ENCODE results near the gene SPEN. TPM values are rescaled to one million over a fixed set of nuclear protein-coding genes. Genes with fewer than 3 reads are reported as not detected.
"Not testable (repeated sequence)": the region's sequence is repeated elsewhere in the genome, so short reads cannot be mapped to it uniquely, and the experiment has no call there.

SPEN gene
- total and polyA plus RNA-seq, 3 experiments from 2014 or later: 35.6 to 66.3 (median 63.1) TPM

- H3K36me3 Mint-ChIP-seq: peaks cover 4 to 63% (median 7%) of the 10 kb centered on the region in 3 donors
Measured at GRCh38 chr1:15911141-15911540, 63.6 kb downstream of the SPEN start.

GRCh38 chr1:15911927-15912326, 64.4 kb downstream of the SPEN start:
- Mint-ChIP-seq H3K27ac (peak overlapping the region in 1 of 8 donors; percentile 54), H3K4me1 (peaks cover 16 to 38% (median 17%) of the 10 kb centered on the region in 3 donors), H3K4me3 (no peak overlapping the region), H3K9me3 (no peaks in the 10 kb centered on the region), H3K36me3 (peaks cover 4 to 69% (median 7%) of the 10 kb centered on the region in 3 donors), H3K27me3 (no peaks in the 10 kb centered on the region)
- DNase-seq: no peak
- H3K36me3 ChIP-seq (ENCODE audit: insufficient read depth, low read length): peaks cover 21% of the 10 kb centered on the region
- no peak overlapping the region for H3K4me3 ChIP-seq (ENCODE audit: low read length)
- H3K9me3 ChIP-seq (ENCODE audit: low read length): no peaks in the 10 kb centered on the region
- no peak overlapping the region for H3K27ac ChIP-seq (ENCODE audit: low read depth, low read length)
- POLR2A ChIA-PET: no interaction called here
- H3K4me1 ChIP-seq (ENCODE audit: insufficient read depth, low read length): peaks cover 14% of the 10 kb centered on the region
- CTCF ChIA-PET: interaction anchor here (1.0 kb wide), 2 partner anchors 49 to 97 kb away, joined by 3 to 4 read pairs; no protein-coding TSS in a partner anchor
- no peaks in the 10 kb centered on the region for H3K27me3 ChIP-seq (ENCODE audit: insufficient read depth, low read length, poor library complexity, severe bottlenecking)

More at GRCh38 chr1:15911141-15911540, 63.6 kb downstream of the SPEN start:
- peak overlapping the region in 2 of 8 donors; percentile 11 to 73 for H3K27ac Mint-ChIP-seq
- no peaks in the 10 kb centered on the region for H3K9me3 Mint-ChIP-seq
- no peak for DNase-seq
- no peak overlapping the region for H3K4me3 ChIP-seq (ENCODE audit: low read length)
- peaks cover 8 to 31% (median 10%) of the 10 kb centered on the region in 3 donors for H3K4me1 Mint-ChIP-seq
- CTCF ChIA-PET: no interaction called here
- no peaks in the 10 kb centered on the region for H3K27me3 ChIP-seq (ENCODE audit: insufficient read depth, low read length, poor library complexity, severe bottlenecking)
- peaks cover 7% of the 10 kb centered on the region for H3K4me1 ChIP-seq (ENCODE audit: insufficient read depth, low read length)
- no peak overlapping the region for H3K4me3 Mint-ChIP-seq
- peaks cover 21% of the 10 kb centered on the region for H3K36me3 ChIP-seq (ENCODE audit: insufficient read depth, low read length)
- POLR2A ChIA-PET: no interaction called here
- no peak overlapping the region for H3K27ac ChIP-seq (ENCODE audit: low read depth, low read length)
- H3K27me3 Mint-ChIP-seq: no peaks in the 10 kb centered on the region
- no peaks in the 10 kb centered on the region for H3K9me3 ChIP-seq (ENCODE audit: low read length)

GRCh38 chr1:15913607-15914006, 66.1 kb downstream of the SPEN start:
- not testable (repeated sequence) for H3K27me3 ChIP-seq (ENCODE audit: insufficient read depth, low read length, poor library complexity, severe bottlenecking); H3K9me3 Mint-ChIP-seq; H3K4me3 ChIP-seq (ENCODE audit: low read length); H3K27me3 Mint-ChIP-seq; H3K27ac ChIP-seq (ENCODE audit: low read depth, low read length); DNase-seq; H3K9me3 ChIP-seq (ENCODE audit: low read length); H3K4me3 Mint-ChIP-seq
- Mint-ChIP-seq H3K36me3 (peaks cover 4 to 74% (median 7%) of the 10 kb centered on the region in 3 donors), H3K27ac (peak overlapping the region in 1 of 8 donors; percentile 15), H3K4me1 (peaks cover 27 to 47% (median 28%) of the 10 kb centered on the region in 3 donors)
- ChIA-PET POLR2A (interaction anchor here (0.6 kb wide), 1 partner anchor 93 kb away, joined by 6 read pairs; no protein-coding TSS in a partner anchor), CTCF (interaction anchor here (1.6 kb wide), 1 partner anchor 98 kb away, joined by 3 read pairs; no protein-coding TSS in a partner anchor)
- Histone ChIP-seq H3K4me1 (ENCODE audit: insufficient read depth, low read length) (peaks cover 14% of the 10 kb centered on the region), H3K36me3 (ENCODE audit: insufficient read depth, low read length) (peaks cover 25% of the 10 kb centered on the region)

GRCh38 chr1:15915991-15916390, 68.5 kb downstream of the SPEN start:
- peak in 2 of 5 donors; percentile 11 to 31 for DNase-seq
- H3K27me3 Mint-ChIP-seq: no peaks in the 10 kb centered on the region
- peak overlapping the region; percentile 62 to 94 (median 82) for H3K27ac Mint-ChIP-seq
- peaks cover 35 to 50% (median 40%) of the 10 kb centered on the region in 3 donors for H3K4me1 Mint-ChIP-seq
- peak overlapping the region; percentile 57 to 86 (median 71) for H3K4me3 Mint-ChIP-seq
- no peaks in the 10 kb centered on the region for H3K9me3 Mint-ChIP-seq
- H3K9me3 ChIP-seq (ENCODE audit: low read length): no peaks in the 10 kb centered on the region
- no peak overlapping the region for H3K4me3 ChIP-seq (ENCODE audit: low read length)
- peaks cover 4 to 72% (median 7%) of the 10 kb centered on the region in 3 donors for H3K36me3 Mint-ChIP-seq
- ChIA-PET POLR2A (interaction anchor here (0.9 kb wide), 1 partner anchor 67 kb away, joined by 4 read pairs; no protein-coding TSS in a partner anchor), CTCF (interaction anchor here (0.7 to 1.3 kb wide), 3 partner anchors 10 to 35 kb away, joined by 3 read pairs; no protein-coding TSS in a partner anchor)
- peaks cover 27% of the 10 kb centered on the region for H3K36me3 ChIP-seq (ENCODE audit: insufficient read depth, low read length)
- H3K4me1 ChIP-seq (ENCODE audit: insufficient read depth, low read length): peaks cover 24% of the 10 kb centered on the region
- H3K27ac ChIP-seq (ENCODE audit: low read depth, low read length): no peak overlapping the region
- no peaks in the 10 kb centered on the region for H3K27me3 ChIP-seq (ENCODE audit: insufficient read depth, low read length, poor library complexity, severe bottlenecking)

GRCh38 chr1:15916417-15916816, 68.9 kb downstream of the SPEN start:
- ChIA-PET POLR2A (interaction anchor here (0.7 to 0.9 kb wide), 2 partner anchors 67 to 69 kb away, joined by 4 read pairs; partner anchors contain the start of gene SPEN), CTCF (interaction anchor here (0.7 to 1.6 kb wide), 3 partner anchors 25 to 83 kb away, joined by 3 to 7 read pairs (median 3); no protein-coding TSS in a partner anchor)
- Histone ChIP-seq H3K9me3 (ENCODE audit: low read length) (no peaks in the 10 kb centered on the region), H3K4me3 (ENCODE audit: low read length) (no peak overlapping the region), H3K36me3 (ENCODE audit: insufficient read depth, low read length) (peaks cover 27% of the 10 kb centered on the region), H3K4me1 (ENCODE audit: insufficient read depth, low read length) (peaks cover 24% of the 10 kb centered on the region), H3K27ac (ENCODE audit: low read depth, low read length) (no peak overlapping the region), H3K27me3 (ENCODE audit: insufficient read depth, low read length, poor library complexity, severe bottlenecking) (no peaks in the 10 kb centered on the region)
- H3K4me3 Mint-ChIP-seq: peak overlapping the region; percentile 57 to 86 (median 71)
- H3K36me3 Mint-ChIP-seq: peaks cover 3 to 71% (median 9%) of the 10 kb centered on the region in 3 donors
- peaks cover 35 to 47% (median 40%) of the 10 kb centered on the region in 3 donors for H3K4me1 Mint-ChIP-seq
- no peaks in the 10 kb centered on the region for H3K27me3 Mint-ChIP-seq
- peak overlapping the region; percentile 62 to 94 (median 82) for H3K27ac Mint-ChIP-seq
- H3K9me3 Mint-ChIP-seq: no peaks in the 10 kb centered on the region
- DNase-seq: no peak

GRCh38 chr1:15916916-15917315, 69.4 kb downstream of the SPEN start:
- Histone ChIP-seq H3K4me3 (ENCODE audit: low read length) (no peak overlapping the region), H3K36me3 (ENCODE audit: insufficient read depth, low read length) (peaks cover 31% of the 10 kb centered on the region), H3K27ac (ENCODE audit: low read depth, low read length) (no peak overlapping the region), H3K9me3 (ENCODE audit: low read length) (no peaks in the 10 kb centered on the region), H3K4me1 (ENCODE audit: insufficient read depth, low read length) (peaks cover 24% of the 10 kb centered on the region), H3K27me3 (ENCODE audit: insufficient read depth, low read length, poor library complexity, severe bottlenecking) (no peaks in the 10 kb centered on the region)
- H3K36me3 Mint-ChIP-seq: peaks cover 0 to 72% (median 11%) of the 10 kb centered on the region in 3 donors
- H3K27me3 Mint-ChIP-seq: no peaks in the 10 kb centered on the region
- peak overlapping the region; percentile 62 to 89 (median 81) for H3K27ac Mint-ChIP-seq
- no peak for DNase-seq
- peak overlapping the region; percentile 36 to 86 (median 68) for H3K4me3 Mint-ChIP-seq
- POLR2A ChIA-PET: interaction anchor here (0.7 kb wide), 1 partner anchor 69 kb away, joined by 4 read pairs; the partner anchor contains the start of gene SPEN
- CTCF ChIA-PET: interaction anchor here (1.3 to 1.6 kb wide), 2 partner anchors 25 to 83 kb away, joined by 3 to 7 read pairs; no protein-coding TSS in a partner anchor
- H3K4me1 Mint-ChIP-seq: peaks cover 35 to 47% (median 40%) of the 10 kb centered on the region in 3 donors
- H3K9me3 Mint-ChIP-seq: no peaks in the 10 kb centered on the region

GRCh38 chr1:15918962-15919715, 71.6 kb downstream of the SPEN start:
- H3K4me3 Mint-ChIP-seq: peak overlapping the region; percentile 4 to 42 (median 21)
- peaks cover 32% of the 10 kb centered on the region for H3K36me3 ChIP-seq (ENCODE audit: insufficient read depth, low read length)
- peaks cover 33 to 47% (median 40%) of the 10 kb centered on the region in 3 donors for H3K4me1 Mint-ChIP-seq
- peak in 2 of 5 donors; percentile 31 to 76 for DNase-seq
- H3K4me3 ChIP-seq (ENCODE audit: low read length): no peak overlapping the region
- H3K36me3 Mint-ChIP-seq: peaks cover 0 to 69% (median 16%) of the 10 kb centered on the region in 3 donors
- POLR2A ChIA-PET: no interaction called here
- peaks cover 24% of the 10 kb centered on the region for H3K4me1 ChIP-seq (ENCODE audit: insufficient read depth, low read length)
- CTCF ChIA-PET: no interaction called here
- peak overlapping the region; percentile 34 to 90 (median 64) for H3K27ac Mint-ChIP-seq
- no peaks in the 10 kb centered on the region for H3K27me3 Mint-ChIP-seq
- no peaks in the 10 kb centered on the region for H3K27me3 ChIP-seq (ENCODE audit: insufficient read depth, low read length, poor library complexity, severe bottlenecking)
- no peak overlapping the region for H3K27ac ChIP-seq (ENCODE audit: low read depth, low read length)
- no peaks in the 10 kb centered on the region for H3K9me3 Mint-ChIP-seq
- no peaks in the 10 kb centered on the region for H3K9me3 ChIP-seq (ENCODE audit: low read length)

GRCh38 chr1:15923241-15923640, 75.7 kb downstream of the SPEN start:
- peaks cover 10% of the 10 kb centered on the region for H3K4me1 ChIP-seq (ENCODE audit: insufficient read depth, low read length)
- no peaks in the 10 kb centered on the region for H3K27me3 ChIP-seq (ENCODE audit: insufficient read depth, low read length, poor library complexity, severe bottlenecking)
- H3K36me3 ChIP-seq (ENCODE audit: insufficient read depth, low read length): peaks cover 40% of the 10 kb centered on the region
- Mint-ChIP-seq H3K36me3 (peaks cover 4 to 78% (median 18%) of the 10 kb centered on the region in 3 donors), H3K4me1 (peaks cover 13 to 14% (median 14%) of the 10 kb centered on the region in 3 donors), H3K9me3 (no peaks in the 10 kb centered on the region), H3K4me3 (no peak overlapping the region), H3K27ac (peak overlapping the region in 1 of 8 donors; percentile 38), H3K27me3 (no peaks in the 10 kb centered on the region)
- DNase-seq: no peak
- no peak overlapping the region for H3K4me3 ChIP-seq (ENCODE audit: low read length)
- CTCF ChIA-PET: no interaction called here
- no peaks in the 10 kb centered on the region for H3K9me3 ChIP-seq (ENCODE audit: low read length)
- no peak overlapping the region for H3K27ac ChIP-seq (ENCODE audit: low read depth, low read length)
- POLR2A ChIA-PET: no interaction called here

Data from CD8-positive, alpha-beta memory T cell (primary cell).